ENCODE measurements around the gene URI1.

URI1 gene

DNA sequence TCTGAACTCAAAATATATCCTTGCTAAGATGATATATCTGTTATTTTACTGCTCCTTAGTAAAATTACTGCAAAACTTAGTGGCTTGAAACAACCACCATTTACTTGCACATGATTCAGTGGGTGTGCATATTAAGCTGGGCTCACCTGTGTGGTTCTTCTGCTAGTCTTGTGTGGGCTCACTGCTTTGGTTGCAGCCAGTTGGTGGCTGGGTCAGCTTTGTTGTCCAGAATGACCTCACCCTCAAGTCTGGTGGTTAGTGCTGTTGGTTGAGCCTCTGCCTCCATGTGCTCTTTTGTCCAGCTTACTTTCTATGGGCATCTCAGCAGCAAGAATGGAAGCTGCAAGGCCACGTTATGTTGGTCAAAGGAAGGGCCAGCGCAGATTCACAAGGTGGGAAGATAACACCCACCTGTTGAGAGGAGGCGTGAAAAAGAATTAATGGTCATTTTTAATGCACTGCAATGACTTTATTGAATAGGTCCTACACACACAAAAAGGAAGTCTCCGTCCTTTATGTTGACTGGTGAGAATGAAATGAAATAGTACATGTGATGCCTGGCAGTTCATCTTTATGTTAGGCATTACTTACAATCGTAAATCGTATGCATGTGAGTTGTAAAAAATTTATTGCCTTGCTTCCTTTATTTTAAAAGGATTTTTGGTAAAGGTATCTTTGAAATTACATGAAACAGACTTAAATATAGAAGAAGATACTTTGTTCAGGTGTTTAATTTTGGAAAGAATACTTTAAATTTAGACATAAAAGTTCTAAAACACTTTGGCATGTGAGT lies 34.3 kb downstream of the URI1 start:
- DNase-seq: no peak

DNA sequence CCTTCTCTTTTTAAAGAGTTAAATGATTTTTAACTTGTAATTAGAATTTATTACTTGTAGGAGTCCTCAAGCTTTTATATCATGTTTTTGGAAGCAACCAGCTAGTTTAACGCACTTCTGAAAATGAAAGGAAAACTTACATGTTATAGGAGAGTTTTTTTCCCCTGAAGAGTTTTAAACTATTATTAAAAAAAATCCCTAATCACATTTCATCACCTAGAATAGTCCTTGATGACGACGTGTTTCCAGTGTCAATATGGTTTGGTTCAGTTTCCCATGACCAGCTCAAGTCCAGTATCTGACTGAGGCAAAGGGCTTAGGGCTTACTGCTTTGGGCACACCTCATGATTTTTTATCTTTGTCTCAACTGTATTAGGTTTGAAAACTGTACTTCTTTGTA lies 36.0 kb downstream of the URI1 start:
- no peak for DNase-seq

DNA sequence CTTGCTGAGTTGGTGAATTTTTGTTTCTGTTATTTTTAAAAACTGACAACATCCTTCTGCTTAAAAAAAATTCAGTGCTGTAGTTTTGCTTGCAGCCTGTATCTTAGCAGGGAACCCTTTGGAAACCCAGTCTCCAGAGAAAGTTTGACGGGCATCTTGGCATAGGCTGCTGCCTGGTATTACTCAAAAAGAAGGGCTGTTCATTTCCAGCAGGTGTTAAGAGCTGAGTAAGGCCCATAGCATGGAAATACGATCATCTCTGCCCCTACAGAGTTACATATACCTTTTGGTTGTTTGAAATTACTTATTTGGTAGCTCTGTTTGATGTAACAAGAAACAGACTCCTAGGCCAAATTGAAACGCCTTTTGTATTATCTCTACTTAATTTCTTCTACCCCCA lies 41.5 kb downstream of the URI1 start:
- DNase-seq: no peak

DNA sequence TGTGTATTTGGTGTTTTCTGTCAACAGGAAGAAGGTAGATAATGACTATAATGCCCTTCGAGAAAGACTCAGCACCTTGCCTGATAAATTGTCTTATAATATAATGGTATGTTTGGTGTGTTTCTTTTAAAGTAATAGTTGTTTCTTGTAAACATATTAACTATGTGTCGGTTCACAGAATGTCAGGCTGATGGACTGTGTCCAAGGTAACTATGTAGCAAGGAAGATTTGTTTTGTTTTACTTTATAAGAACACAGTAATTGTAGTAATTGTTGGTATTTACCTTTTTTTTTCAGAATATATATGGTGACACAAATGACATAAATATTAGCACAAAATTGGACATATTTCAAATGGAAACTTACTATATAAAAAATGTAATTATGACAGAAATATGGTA lies 43.2 kb downstream of the URI1 start:
- DNase-seq: no peak

DNA sequence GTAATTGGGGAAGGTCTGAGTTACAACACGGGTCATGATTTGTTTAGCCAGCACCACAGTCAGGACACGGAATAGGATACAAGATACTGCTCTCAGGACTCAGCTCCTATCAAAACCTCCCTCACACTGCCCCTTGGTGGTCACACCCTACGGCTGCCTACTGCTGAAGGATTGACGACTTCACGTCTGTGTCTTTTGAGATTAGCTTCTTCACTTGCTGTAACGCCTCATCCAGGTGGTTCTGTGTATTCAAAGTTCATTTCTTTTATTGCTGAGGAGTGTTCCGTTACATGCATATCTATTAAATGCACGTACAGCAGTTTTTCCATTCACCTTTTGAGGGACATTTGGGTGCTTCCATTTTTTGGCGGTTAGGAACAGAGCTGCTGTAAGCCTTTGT lies 46.3 kb downstream of the URI1 start:
- DNase-seq: no peak

DNA sequence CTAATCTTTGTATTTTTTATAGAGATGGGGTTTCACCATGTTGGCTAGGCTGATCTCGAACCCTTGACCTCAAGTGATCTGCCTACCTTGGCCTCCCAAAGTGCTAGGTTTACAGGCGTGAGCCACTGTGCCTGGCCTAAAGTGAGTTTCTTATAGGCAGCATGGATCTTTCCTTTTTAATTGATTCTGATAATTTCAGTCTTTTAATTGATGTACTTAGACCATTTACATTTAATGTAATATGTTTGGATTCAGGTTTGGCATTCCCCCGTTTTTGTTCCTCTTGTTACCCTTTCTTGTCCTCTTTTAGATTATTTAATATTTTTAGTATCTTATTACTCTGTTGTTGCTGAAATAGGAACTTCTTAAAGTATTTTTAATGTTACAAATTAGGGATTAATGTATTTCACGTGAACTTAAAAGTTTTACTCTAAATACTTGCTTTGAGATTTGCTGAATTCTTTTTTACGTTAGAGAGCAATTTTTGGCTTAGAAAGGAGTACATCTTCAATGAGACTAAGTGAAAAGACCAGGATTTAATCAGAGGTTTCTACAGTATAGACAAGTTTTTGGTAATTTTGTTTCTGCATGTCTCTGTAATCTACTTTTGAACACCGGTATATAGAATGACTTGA lies 50.3 kb downstream of the URI1 start:
- DNase-seq: no peak

DNA sequence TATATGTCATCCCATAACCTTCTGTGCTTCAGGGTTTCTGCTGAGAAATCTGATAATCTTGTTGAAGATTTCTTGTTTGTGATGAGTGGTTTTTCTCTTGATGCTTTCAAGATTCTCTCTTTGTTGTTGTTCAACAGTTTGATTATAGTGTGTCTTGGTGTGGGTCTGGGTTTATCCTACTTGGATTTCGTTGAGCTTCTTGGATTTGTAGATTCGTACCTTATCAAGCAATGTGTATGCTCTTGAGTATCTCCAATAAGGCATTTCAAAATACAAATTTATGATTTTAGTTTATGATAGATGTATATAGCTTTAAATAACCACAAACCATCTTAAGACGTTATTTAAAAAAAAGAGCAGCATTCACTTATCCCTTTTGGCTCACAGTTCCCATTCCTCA lies 57.5 kb downstream of the URI1 start:
- DNase-seq: no peak

DNA sequence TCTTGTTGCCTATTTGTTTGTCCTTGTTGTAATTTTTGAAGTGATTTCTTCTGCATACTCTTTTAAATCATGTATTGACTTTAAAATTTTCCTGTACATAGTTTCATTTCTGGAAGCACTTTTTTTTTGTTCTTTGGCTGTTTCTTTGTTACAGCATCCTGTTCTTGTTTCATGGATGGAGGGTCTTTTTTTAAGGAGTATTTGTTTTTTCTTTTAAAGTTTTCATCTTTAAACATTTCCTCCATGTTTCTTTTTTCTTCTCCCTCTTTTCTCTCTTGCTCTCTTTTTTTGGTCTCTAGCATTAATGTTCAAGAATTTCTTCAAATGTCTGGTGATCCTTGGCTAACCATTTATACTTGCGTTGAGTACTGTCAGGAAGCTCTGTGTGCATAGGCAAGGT lies 58.8 kb downstream of the URI1 start:
- DNase-seq: no peak

DNA sequence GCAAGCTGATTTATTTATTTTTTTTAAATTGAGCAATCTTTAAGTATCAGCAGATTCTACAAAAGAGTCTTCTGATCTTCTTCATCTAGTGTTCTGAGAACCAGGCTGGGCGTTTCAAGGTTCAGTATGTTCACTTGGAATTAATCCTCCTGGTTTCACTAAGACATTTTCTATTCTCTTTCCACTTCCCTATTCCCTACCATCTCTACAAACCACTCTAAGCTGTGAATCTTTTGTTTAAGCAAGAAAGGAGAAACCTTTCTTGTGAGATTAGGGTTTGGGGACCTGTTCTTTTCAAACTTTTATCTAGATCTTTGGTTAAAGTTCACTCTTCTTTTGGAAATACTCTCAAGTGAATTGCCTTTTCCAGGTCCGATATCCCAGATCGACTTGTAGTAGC lies 59.3 kb downstream of the URI1 start:
- DNase-seq: no peak

DNA sequence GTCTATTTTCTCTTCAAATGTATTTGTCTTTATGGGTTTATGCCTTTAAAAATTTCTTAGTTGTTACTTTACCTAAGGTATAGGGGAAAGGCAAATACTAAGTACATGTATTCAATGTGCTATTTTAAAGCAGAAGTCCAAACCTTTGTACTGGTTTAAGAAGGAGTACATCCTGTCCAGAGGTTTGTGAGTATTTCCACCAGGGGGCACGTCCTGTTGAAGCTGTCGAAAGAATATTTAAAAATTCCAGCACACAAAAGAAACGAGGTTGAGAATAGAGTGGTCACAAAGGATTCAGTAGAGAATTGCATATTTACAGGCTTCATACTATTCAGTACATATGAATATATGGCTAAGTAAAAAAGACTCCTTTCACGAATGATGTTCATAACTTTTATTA lies 59.8 kb downstream of the URI1 start:
- no peak for DNase-seq

DNA sequence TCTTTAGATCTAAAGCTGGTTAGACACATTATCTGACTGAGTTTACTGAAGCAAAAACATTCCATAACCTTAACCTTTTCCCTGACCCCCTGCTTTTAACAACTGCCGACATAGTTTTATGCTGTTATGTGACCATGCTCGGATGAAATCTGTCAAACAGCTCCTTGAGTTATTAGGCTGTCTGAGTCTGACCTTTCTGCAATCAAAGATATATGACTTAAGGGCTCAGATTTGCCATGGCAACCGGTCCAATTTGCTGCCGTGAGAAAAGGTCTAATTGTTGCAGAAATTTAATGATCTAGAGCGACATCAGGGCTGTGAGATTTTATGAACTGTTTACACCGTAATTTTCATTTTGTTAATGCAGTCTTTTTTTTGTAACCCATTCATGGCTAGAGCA lies 61.8 kb downstream of the URI1 start:
- no peak for DNase-seq

DNA sequence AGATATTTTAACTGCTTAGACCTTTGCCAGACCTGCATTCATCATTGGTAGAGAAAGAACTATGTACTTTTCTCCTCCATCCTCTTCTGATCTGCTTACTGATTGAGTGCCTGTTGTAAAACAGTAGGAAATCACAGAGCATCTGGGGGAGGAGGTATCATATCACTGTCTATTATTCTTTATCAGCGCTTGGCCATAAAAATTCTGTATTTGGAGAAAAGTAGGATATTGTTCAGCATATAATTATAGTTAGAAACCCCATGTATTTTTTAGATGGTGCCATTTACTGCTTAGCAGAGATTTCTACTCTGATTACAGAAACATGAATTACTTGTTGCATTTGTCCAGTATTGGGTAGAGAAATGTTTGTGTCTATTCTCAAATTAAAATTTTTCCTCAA lies 62.4 kb downstream of the URI1 start:
- no peak for DNase-seq

DNA sequence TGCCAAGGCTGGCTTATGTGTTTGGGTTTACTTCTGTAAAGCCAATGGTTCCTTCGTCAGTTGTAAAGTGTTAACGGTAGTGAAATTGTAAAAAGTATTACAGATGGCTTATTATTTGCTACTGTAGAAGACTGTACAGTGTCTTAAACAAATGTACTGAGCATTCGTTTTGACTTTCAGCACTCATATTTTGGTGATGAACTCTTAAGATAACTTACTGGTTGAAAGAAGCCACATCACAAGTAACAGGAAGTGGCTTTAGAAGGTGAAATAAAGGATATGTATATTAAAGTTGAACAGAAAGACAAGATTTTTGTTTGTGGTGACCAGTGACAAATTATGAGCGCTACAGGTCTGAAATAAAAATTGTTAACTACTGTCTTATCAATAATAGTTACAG lies 64.2 kb downstream of the URI1 start:
- DNase-seq: no peak

DNA sequence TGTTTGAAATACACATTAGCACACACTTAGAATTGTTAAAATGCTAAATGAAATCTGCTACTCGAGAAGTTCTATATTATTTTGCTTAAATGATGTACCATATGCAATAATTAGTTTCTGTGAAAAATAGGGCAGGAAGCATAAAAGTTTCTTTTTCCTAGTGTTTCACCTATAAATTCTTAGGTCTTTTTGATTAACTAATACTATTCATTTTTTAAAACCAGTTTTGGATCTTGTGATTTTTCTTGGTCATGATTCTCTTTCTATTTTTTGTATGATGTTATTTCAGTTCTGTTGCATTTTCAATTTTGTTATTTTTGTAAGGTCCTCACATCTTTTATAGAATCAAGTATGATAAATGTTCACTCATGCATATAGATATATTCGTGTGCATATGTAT lies 66.1 kb downstream of the URI1 start:
- no peak for DNase-seq

DNA sequence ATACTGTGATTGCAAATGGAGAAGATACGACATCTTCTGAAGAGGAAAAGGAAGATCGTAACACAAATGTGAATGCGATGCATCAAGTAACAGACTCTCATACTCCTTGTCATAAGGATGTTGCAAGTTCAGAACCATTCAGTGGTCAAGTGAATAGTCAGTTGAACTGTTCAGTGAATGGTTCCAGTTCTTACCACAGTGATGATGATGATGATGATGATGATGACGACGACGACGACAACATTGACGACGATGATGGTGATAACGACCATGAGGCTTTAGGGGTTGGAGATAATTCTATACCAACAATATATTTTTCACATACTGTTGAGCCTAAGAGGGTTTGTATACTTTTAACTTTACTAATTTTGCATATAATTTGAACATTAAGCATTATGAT lies 67.0 kb downstream of the URI1 start:
- no peak for DNase-seq

DNA sequence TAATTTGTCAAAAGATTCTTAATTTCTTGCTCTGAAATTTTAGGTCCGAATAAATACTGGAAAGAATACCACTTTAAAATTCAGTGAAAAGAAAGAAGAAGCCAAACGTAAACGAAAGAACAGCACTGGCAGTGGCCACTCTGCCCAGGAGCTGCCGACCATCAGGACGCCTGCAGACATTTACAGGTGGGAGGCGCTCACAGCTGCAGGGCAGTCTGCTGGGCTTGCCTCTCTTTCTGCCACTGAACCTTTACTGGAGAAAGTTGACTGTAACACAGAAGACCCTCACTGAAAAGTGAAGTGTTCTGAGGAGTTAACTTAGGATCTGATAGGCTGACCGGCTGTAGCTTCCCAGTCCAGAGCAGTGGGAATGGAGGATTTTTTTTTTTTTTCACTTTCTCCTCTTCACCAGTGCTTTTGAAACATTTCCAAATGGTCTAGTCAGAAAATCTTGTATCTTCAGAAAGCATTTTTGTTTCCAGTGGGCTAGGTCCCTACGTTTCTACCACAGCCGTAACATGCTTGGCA lies 69.1 kb downstream of the URI1 start:
- no peak for DNase-seq

DNA sequence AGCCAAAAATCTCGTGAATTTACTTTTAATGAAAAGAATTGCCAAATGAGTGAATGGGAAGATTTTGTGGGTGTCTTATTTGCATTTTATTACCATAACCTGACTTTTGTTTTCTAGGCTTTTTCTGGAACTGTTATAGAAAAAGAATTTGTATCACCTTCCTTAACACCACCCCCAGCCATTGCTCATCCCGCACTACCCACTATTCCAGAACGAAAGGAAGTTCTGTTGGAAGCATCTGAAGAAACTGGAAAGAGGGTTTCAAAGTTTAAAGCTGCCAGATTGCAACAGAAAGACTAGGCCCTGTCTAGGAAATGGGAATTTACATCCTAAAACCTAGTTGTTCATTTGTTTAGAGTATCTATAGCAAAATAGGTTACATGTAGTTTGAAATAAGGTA lies 72.7 kb downstream of the URI1 start:
- no peak for DNase-seq

DNA sequence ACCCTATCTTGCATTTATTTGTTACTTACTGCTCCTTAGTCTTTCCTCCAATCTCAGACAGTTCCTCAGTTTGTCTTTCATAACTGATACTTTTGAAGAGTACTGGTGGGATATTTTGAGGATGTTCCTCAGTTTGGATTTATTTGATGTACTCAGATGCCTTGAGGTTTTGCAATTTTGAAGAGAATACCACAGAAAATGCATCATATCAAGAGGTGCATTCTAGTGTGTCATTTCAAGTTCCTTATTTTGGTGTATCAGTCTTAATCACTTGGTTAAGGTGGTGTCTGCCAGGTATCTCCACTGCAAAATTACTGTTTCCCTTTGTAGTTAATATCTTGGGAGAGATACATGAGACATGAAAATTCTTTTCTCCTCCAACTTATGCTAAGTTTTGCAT lies 75.1 kb downstream of the URI1 start:
- no peak for DNase-seq

DNA sequence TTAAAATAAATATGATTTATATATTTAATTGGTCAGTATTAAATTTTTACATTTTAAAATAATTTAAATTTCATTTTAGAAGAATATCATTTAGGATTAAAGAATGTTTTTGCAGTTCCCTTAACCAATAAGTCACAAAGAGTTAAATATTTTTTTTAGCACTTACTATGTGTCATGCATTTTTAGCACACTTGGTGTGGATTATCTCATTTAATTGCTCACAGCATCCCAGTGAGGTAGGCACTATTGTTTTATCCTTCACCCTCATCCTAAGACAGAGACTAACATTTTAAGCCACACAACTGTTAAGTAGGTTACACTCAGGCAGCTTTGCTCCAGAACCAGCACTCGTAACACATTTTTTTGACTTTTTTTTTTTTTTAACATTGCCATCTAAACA lies 78.2 kb downstream of the URI1 start:
- DNase-seq: no peak

DNA sequence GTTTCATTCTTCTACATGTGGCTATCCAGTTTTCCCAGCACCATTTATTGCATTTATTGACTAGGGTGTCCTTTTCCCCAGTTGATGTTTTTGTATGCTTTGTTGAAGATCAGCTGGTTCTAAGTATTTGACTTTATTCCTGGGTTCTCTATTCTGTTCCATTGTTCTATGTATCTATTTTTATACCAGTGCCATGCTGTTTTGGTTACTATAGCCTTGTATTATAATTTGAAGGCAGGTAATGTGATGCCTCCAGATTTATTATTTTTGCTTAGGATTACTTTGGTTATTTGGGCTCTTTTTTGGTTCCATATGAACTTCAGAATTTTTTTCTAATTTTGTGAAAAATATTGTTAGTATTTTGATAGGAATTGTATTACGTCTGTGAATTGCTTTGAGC lies 80.6 kb downstream of the URI1 start:
- no peak for DNase-seq

DNA sequence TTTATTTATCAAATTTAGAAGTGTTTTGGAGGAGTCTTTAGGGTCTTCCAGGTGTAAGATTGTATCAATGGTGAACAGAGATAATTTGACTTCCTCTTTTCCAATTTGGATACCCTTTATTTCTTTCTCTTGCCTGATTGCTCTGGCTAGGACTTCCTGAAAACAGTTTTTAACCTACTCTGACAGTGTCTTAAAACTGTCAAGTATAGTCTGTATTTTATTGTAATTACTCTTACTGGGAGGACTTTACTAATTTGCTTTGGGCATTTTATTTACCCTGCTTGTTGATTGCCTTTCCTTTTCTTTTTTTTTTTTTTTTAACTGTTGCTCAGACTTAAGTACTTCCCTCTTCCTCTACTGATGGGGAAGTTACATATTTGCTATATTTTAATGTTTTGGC lies 81.3 kb downstream of the URI1 start:
- DNase-seq: no peak

DNA sequence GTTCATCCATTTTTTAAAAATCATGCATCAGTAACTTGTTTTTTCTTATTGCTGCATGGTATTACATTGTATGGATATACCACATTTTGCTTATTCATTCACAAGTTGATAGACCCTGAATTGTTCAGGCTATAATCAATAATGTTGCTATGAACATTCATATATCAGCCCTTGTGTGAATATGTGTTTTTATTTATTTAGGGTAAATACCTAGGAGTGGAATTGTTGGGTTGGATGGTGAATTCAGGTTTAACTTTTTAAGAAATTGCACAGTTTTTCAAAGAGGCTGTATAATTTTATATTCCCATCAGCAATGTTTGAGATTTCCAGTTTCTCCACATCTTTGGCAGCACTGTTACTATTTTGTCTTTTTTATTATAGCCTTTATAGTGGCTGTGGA lies 82.1 kb downstream of the URI1 start:
- no peak for DNase-seq

DNA sequence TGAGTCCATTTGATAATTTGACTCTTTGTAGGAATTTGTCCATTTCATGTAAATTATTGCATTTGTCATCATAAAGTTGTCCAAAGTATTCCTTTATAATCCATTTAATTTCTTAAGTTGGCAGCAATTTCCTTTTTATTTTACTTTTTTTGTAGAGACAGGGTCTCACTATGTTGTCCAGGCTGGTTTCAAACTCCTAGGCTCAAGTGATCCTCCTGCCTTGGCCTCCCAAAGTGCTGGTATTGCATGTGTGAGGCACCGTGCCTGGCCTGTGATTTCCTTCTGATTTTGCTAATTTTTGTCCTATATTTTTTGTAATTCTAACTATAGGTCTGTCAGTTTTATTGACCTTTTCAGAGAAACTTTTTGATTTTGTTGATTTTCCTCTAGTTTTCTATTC lies 84.9 kb downstream of the URI1 start:
- DNase-seq: no peak

DNA sequence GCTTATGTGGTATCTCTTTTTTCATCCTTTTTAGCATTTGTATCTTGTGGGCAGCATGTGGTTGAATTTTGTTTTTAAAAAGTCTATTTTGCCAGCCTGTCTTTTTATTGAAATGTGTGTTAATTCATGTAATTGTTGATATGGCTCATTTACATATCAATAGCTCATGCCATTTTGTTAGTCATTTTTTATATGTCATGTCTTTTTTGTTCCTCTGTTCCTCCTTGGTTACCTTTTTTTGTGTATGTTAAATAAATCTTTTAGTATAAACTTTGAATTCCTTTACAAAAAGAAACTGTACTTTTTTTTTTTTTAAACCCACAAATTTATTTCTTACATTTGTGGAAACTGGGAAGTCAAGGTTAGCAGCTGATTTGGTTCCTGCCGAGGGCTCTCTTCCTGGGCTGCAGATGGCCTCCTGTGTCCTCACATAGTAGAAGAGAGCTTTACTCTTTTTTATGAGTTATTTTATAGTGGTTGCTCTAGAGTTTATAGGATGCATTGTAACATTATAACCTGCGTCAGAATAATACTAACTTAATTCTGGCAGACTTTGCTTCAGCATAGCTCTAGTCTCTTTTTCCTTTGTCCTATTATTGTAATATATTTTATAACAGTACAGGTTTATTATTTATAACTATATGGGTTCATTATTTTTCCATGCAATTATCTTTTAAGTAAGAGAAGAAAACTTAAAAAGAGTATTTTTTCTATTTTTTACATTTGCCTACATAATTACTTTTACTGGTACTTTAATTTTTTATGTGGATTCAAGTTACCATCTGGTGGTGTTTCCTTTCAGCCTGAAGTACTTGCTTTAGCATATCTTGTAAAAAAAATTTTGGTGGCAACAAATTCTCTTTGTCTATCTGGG lies 86.3 kb downstream of the URI1 start:
- DNase-seq: no peak

All from COR-L47 (cell line).